Measurements from ENCODE around the gene FAM89A. TPM values are rescaled to one million over a fixed set of nuclear protein-coding genes. Genes with fewer than 3 reads are reported as not detected.
"Not testable (repeated sequence)": the region's sequence is repeated elsewhere in the genome, so short reads cannot be mapped to it uniquely, and the experiment has no call there.

The FAM89A gene
- total RNA-seq, 1 experiment from 2014 or later, result 25.6 TPM

GRCh38 chr1:231048419-231048818, 8.4 kb upstream of the FAM89A start:
- not testable (repeated sequence) for DNase-seq; H3K4me3 ChIP-seq (ENCODE audit: insufficient read depth, low read depth, low read length); H3K36me3 ChIP-seq (replicated peaks; ENCODE audit: control insufficient read depth, insufficient read depth, low read length)
- H3K27me3 ChIP-seq (ENCODE audit: control insufficient read depth, insufficient read depth, low read length), result peaks cover 15% of the 10 kb centered on the region

- not testable (repeated sequence) for DNase-seq; H3K4me3 ChIP-seq (ENCODE audit: insufficient read depth, low read depth, low read length); H3K36me3 ChIP-seq (replicated peaks; ENCODE audit: control insufficient read depth, insufficient read depth, low read length)
- peaks cover 22% of the 10 kb centered on the region for H3K27me3 ChIP-seq (ENCODE audit: control insufficient read depth, insufficient read depth, low read length)
These were observed 7.5 kb upstream of the FAM89A start for GRCh38 chr1:231047529-231047928.

- Histone ChIP-seq H3K36me3 (replicated peaks; ENCODE audit: control insufficient read depth, insufficient read depth, low read length) (no peaks in the 10 kb centered on the region), H3K4me3 (ENCODE audit: insufficient read depth, low read depth, low read length) (no peak overlapping the region), H3K27me3 (ENCODE audit: control insufficient read depth, insufficient read depth, low read length) (peaks cover 28% of the 10 kb centered on the region)
- no peak for DNase-seq
These were observed 6.8 kb upstream of the FAM89A start for GRCh38 chr1:231046730-231047395.

- not testable (repeated sequence) for H3K4me3 ChIP-seq (ENCODE audit: insufficient read depth, low read depth, low read length); H3K36me3 ChIP-seq (replicated peaks; ENCODE audit: control insufficient read depth, insufficient read depth, low read length); DNase-seq
- peaks cover 35% of the 10 kb centered on the region for H3K27me3 ChIP-seq (ENCODE audit: control insufficient read depth, insufficient read depth, low read length)
These were observed 6.1 kb upstream of the FAM89A start for GRCh38 chr1:231045921-231046729.

GRCh38 chr1:231045286-231045685, 5.2 kb upstream of the FAM89A start:
- DNase-seq, result no peak
- Histone ChIP-seq H3K27me3 (ENCODE audit: control insufficient read depth, insufficient read depth, low read length) (peaks cover 44% of the 10 kb centered on the region), H3K36me3 (replicated peaks; ENCODE audit: control insufficient read depth, insufficient read depth, low read length) (no peaks in the 10 kb centered on the region), H3K4me3 (ENCODE audit: insufficient read depth, low read depth, low read length) (no peak overlapping the region)

- peaks cover 48% of the 10 kb centered on the region for H3K27me3 ChIP-seq (ENCODE audit: control insufficient read depth, insufficient read depth, low read length)
These were observed 4.5 kb upstream of the FAM89A start for GRCh38 chr1:231044588-231044987.

GRCh38 chr1:231041719-231042261, 1.7 kb upstream of the FAM89A start:
- peaks cover 72% of the 10 kb centered on the region for H3K27me3 ChIP-seq (ENCODE audit: control insufficient read depth, insufficient read depth, low read length)
- H3K36me3 ChIP-seq (replicated peaks; ENCODE audit: control insufficient read depth, insufficient read depth, low read length), result no peaks in the 10 kb centered on the region
- H3K4me3 ChIP-seq (ENCODE audit: insufficient read depth, low read depth, low read length), result no peak overlapping the region
- no peak for DNase-seq

More at GRCh38 chr1:231044588-231044987, 4.5 kb upstream of the FAM89A start:
- DNase-seq, result no peak
- no peaks in the 10 kb centered on the region for H3K36me3 ChIP-seq (replicated peaks; ENCODE audit: control insufficient read depth, insufficient read depth, low read length)
- H3K4me3 ChIP-seq (ENCODE audit: insufficient read depth, low read depth, low read length), result no peak overlapping the region

- Histone ChIP-seq H3K4me3 (ENCODE audit: insufficient read depth, low read depth, low read length) (peak overlapping the region; percentile 57), H3K36me3 (replicated peaks; ENCODE audit: control insufficient read depth, insufficient read depth, low read length) (no peaks in the 10 kb centered on the region), H3K27me3 (ENCODE audit: control insufficient read depth, insufficient read depth, low read length) (peaks cover 72% of the 10 kb centered on the region)
- peak; percentile 76 for DNase-seq
These were observed 1.0 kb upstream of the FAM89A start for GRCh38 chr1:231040800-231041718.

GRCh38 chr1:231039161-231040018, 664 bp downstream of the FAM89A start:
- Histone ChIP-seq H3K4me3 (ENCODE audit: insufficient read depth, low read depth, low read length) (peak overlapping the region; percentile 59), H3K36me3 (replicated peaks; ENCODE audit: control insufficient read depth, insufficient read depth, low read length) (no peaks in the 10 kb centered on the region), H3K27me3 (ENCODE audit: control insufficient read depth, insufficient read depth, low read length) (peaks cover 71% of the 10 kb centered on the region)
- peak; percentile 79 for DNase-seq

- H3K4me3 ChIP-seq (ENCODE audit: insufficient read depth, low read depth, low read length), result no peak overlapping the region
- DNase-seq, result no peak
- H3K36me3 ChIP-seq (replicated peaks; ENCODE audit: control insufficient read depth, insufficient read depth, low read length), result no peaks in the 10 kb centered on the region
- H3K27me3 ChIP-seq (ENCODE audit: control insufficient read depth, insufficient read depth, low read length), result peaks cover 61% of the 10 kb centered on the region
These were observed 2.2 kb downstream of the FAM89A start for GRCh38 chr1:231037585-231038517.

- DNase-seq, result no peak
- Histone ChIP-seq H3K36me3 (replicated peaks; ENCODE audit: control insufficient read depth, insufficient read depth, low read length) (no peaks in the 10 kb centered on the region), H3K27me3 (ENCODE audit: control insufficient read depth, insufficient read depth, low read length) (peaks cover 48% of the 10 kb centered on the region), H3K4me3 (ENCODE audit: insufficient read depth, low read depth, low read length) (no peak overlapping the region)
These were observed 3.6 kb downstream of the FAM89A start for GRCh38 chr1:231036416-231036815.

GRCh38 chr1:231035799-231036198, 4.3 kb downstream of the FAM89A start:
- Histone ChIP-seq H3K27me3 (ENCODE audit: control insufficient read depth, insufficient read depth, low read length) (peaks cover 42% of the 10 kb centered on the region), H3K4me3 (ENCODE audit: insufficient read depth, low read depth, low read length) (no peak overlapping the region), H3K36me3 (replicated peaks; ENCODE audit: control insufficient read depth, insufficient read depth, low read length) (no peaks in the 10 kb centered on the region)
- no peak for DNase-seq

GRCh38 chr1:231032963-231033362, 7.1 kb downstream of the FAM89A start:
- H3K36me3 ChIP-seq (replicated peaks; ENCODE audit: control insufficient read depth, insufficient read depth, low read length), result no peaks in the 10 kb centered on the region
- peaks cover 19% of the 10 kb centered on the region for H3K27me3 ChIP-seq (ENCODE audit: control insufficient read depth, insufficient read depth, low read length)
- DNase-seq, result no peak
- H3K4me3 ChIP-seq (ENCODE audit: insufficient read depth, low read depth, low read length), result no peak overlapping the region
